Skin epidermis (tissue), 12 donors: ENCODE results near the gene PEX16.

Source experiments
- H3K27ac ChIP-seq, 21 experiments: fragments of 200-600 bp; sonication (generic) in 11 of 21; one replicate each; pipeline ENCODE4 v1.5.0; 2020; ENCODE audit warnings: mild to moderate bottlenecking in 3 of 21, inconsistent platforms in 2 of 21, moderate library complexity in 2 of 21
- H3K4me3 ChIP-seq, 7 experiments: fragments of 200-600 bp; sonication (generic) in 2 of 7; one replicate each; pipeline ENCODE4 v1.5.0; 2020; ENCODE audit warnings: inconsistent platforms in 2 of 7, mild to moderate bottlenecking in 2 of 7, moderate library complexity in 1 of 7

The PEX16 gene

GRCh38 chr11:45933131-45933831, 15.6 kb upstream of the PEX16 start:
- H3K27ac ChIP-seq: peak overlapping the region in 11 of 21 experiments; percentile 5 to 94 (median 64)
- H3K4me3 ChIP-seq: peak overlapping the region in 3 of 7 experiments; percentile 9 to 31 (median 14)

GRCh38 chr11:45932217-45932616, 14.5 kb upstream of the PEX16 start:
- peak overlapping the region in 2 of 7 experiments; percentile 9 to 31 for H3K4me3 ChIP-seq
- H3K27ac ChIP-seq: peak overlapping the region in 16 of 21 experiments; percentile 39 to 94 (median 72)

DNA sequence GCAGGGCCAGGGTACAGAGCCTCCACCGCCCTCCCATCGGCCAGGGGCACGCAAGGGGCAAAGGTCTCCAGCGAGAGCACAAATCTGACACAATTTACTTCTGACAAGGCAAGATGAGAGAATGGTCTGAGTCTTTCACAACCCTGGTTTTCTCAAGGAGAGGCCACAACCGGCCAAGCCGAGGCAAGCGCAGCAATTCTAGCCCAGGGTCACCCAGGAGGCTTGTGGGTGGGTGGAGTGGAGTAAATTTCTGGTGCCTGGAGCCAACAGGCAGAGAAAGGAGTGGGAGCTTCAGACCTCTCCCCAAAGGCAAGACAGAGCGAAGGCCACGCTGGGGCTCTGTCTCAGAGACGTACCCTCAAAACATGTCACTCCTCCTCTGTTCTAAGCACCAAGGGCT, 14.1 kb upstream of the PEX16 start:
- peak overlapping the region in 2 of 7 experiments; percentile 9 to 31 for H3K4me3 ChIP-seq
- peak overlapping the region in 17 of 21 experiments; percentile 39 to 94 (median 68) for H3K27ac ChIP-seq

DNA sequence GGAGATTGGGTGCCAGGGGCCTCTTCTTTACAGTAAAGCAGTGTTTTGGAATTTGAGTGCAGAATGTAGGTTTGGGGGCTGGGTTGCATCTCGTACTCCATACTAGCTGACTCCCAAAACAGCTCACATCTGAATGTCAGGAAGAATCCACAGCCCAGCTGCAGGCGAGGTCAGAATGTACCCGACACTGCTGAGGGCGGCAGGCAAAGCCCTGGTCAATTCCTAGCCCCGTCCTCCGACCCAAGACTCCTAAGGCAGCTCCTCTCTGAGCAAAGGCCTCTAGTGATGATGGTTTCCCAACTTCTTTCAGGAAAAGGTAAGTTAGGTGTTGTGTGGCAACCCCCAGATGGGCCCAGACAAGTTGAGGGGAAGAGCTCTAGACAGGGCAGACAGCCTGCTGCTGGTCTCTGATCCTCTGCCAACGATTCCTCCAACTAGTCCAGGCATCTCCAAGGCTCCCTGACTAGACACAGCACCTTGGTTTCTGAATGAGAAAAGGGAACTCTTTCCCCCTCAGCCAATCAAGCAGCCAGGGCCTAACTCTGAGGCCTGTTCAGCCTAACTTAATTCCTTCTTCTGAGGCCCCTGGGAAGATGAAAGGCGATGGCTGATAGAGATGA, 13.4 kb upstream of the PEX16 start:
- H3K27ac ChIP-seq: peak overlapping the region in 19 of 21 experiments; percentile 22 to 94 (median 68)
- peak overlapping the region in 1 of 7 experiments; percentile 9 for H3K4me3 ChIP-seq

DNA sequence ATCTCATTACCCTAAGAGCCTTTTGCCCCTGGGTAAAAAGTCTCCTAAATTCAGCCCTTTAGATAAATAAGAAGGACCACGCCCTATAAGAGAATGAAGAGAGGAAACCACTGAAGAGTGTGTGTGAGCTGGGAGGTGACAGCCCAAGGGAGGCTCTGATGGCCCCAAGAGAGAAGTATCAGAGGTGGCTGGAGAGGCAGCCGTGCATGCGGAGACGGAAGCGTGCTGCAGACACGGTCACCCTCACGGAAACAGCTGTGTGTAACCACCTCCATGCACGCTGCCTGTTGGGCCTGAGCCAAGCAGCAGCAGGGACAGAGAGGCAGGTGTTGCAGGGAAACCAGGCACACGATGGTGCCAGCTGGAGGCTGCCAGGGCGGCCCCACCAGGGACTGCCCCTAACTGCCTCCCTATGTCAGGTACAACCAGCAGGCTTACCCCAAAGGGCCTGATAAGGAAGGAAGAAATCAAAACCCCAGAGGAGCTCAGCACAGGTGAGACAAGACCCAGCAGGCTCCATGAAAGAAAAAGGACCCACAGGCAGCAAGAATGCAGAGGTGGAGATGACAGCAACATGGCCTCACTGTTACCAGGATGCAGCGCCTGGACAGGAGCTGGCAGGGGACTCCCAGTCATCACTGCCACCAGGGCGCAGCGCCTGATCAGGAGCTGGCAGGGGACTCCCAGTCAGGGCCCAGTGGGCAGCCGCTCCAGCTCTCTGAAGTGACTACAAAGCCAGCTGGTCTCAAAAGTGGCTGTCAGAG, 12.5 kb upstream of the PEX16 start:
- Histone ChIP-seq H3K4me3 (peak overlapping the region in 1 of 7 experiments; percentile 9), H3K27ac (peak overlapping the region in 20 of 21 experiments; percentile 23 to 94 (median 64))

GRCh38 chr11:45929486-45930030, 11.9 kb upstream of the PEX16 start:
- Histone ChIP-seq H3K27ac (peak overlapping the region in 19 of 21 experiments; percentile 4 to 94 (median 60)), H3K4me3 (peak overlapping the region in 1 of 7 experiments; percentile 5)

DNA sequence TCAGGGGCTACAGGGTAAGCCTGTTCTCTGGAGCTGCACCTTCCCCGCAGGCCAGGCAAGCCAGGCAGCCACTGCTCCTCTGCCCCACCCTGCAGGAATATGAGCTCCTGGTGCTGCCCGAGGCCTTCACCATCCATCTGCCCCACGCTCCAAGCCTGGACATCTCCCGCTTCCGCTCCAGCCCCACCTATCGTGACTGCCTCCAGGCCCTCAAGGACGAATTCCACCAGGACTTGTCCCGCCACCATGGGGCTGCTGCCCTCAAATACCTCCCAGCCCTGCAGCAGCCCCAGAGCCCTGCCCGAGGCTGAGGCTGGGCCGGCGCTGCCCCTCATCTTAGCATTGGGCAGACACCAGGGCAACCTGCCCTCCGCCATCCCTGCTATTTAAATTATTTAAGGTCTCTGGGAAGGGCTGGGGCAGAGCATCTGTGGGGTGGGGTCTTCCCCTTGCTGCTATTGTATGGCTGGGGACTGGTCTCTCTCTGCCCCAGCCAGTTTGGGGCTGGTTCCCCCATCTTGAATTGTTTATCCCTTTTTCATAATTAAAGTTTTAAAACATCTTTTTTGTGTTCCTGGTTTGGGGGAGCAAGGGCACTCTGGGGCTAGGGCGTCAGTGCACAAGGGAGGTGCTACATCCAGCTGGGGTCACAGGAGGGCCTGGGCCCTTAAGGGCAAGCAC, 11.0 kb upstream of the PEX16 start:
- H3K27ac ChIP-seq: peak overlapping the region in 11 of 21 experiments; percentile 1 to 94 (median 46)

DNA sequence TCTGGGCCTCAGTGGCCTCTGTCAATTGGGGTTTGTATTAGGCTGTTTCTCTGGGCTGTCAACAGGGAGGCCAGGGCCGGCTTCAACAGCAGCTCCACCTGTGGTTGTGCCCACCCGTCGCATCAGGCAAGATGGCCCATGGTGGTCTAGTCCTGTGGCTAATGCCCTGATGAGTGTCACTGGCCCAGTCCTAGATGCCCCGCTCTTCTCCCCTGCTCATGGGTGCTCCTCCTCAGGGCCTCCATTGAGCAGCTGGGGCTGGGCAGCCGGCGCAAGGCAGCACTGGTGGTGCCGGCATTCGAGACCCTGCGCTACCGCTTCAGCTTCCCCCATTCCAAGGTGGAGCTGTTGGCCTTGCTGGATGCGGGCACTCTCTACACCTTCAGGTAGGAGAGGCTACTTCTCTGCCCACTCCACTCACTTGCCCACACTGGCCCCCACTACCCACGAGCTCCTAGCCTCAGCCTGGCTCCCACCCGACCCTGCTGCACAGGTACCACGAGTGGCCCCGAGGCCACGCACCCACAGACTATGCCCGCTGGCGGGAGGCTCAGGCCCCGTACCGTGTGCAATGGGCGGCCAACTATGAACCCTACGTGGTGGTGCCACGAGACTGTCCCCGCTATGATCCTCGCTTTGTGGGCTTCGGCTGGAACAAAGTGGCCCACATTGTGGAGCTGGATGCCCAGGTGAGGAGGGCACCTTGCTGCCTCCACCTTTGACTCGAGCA, 10.2 kb upstream of the PEX16 start:
- Histone ChIP-seq H3K27ac (peak overlapping the region in 7 of 21 experiments; percentile 1 to 94 (median 46)), H3K4me3 (no peak overlapping the region)

More for the DNA sequence above, 11.0 kb upstream of the PEX16 start:
- no peak overlapping the region for H3K4me3 ChIP-seq

DNA sequence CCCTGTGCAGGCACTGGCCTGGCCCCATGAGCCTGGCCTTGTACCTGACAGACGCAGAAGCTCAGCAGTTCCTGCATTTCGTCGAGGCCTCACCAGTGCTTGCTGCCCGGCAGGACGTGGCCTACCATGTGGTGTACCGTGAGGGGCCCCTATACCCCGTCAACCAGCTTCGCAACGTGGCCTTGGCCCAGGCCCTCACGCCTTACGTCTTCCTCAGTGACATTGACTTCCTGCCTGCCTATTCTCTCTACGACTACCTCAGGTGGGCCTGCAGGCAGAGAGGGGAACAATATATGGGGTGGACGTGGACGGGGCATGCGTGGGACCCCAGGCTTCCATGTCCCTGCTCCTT, 9.6 kb upstream of the PEX16 start:
- peak overlapping the region in 1 of 21 experiments; percentile 16 for H3K27ac ChIP-seq

DNA sequence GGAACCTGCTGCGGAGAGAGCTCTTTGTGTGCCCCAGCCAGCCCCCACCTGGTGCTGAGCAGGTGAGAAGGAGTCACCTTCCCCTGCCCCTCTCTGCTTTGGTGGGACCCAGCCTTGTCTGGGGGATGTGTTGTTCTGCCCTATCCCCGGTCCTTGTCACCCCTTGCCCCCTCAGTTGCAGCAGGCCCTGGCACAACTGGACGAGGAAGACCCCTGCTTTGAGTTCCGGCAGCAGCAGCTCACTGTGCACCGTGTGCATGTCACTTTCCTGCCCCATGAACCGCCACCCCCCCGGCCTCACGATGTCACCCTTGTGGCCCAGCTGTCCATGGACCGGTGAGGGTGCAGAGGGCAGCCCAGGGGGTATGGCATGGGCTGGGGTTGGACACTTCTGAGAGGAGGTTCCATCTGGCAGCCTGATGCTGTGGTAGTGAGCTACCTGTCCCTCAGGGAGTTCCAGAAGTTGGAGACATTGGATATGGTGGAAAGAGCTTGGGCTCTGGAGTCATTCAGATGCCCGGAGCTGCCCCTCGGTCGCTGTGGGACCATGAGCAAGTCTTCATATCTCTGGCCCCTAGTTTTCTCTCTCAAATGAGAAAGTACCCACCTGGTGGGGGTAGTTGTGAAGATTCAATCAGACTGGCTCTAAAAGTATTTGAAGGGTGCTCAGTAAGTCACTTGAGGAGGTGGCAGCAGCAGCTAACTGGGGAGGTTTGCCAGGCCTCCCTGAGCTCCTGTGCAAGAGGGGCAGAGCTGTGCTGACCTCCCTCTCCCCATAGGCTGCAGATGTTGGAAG, 9.1 kb upstream of the PEX16 start:
- Histone ChIP-seq H3K4me3 (no peak overlapping the region), H3K27ac (peak overlapping the region in 1 of 21 experiments; percentile 16)

More for the DNA sequence above, 9.6 kb upstream of the PEX16 start:
- no peak overlapping the region for H3K4me3 ChIP-seq

GRCh38 chr11:45926001-45926401, 8.3 kb upstream of the PEX16 start:
- no peak overlapping the region for H3K4me3 ChIP-seq

GRCh38 chr11:45925550-45925949, 7.9 kb upstream of the PEX16 start:
- Histone ChIP-seq H3K4me3 (no peak overlapping the region), H3K27ac (no peak overlapping the region)

More at GRCh38 chr11:45926001-45926401, 8.3 kb upstream of the PEX16 start:
- H3K27ac ChIP-seq: no peak overlapping the region

- H3K4me3 ChIP-seq: no peak overlapping the region
Observed at GRCh38 chr11:45924927-45925326, 7.2 kb upstream of the PEX16 start.

GRCh38 chr11:45924036-45924915, 6.6 kb upstream of the PEX16 start:
- H3K27ac ChIP-seq: no peak overlapping the region

More at GRCh38 chr11:45924927-45925326, 7.2 kb upstream of the PEX16 start:
- no peak overlapping the region for H3K27ac ChIP-seq

GRCh38 chr11:45922425-45923082, 4.9 kb upstream of the PEX16 start, which contains the start of gene LARGE2:
Gene LARGE2, plus strand, starts transcription at chr11:45922656. Its CDS starts 227 bp downstream, at chr11:45922883.
- Histone ChIP-seq H3K27ac (peak within 1 kb of the TSS in 18 of 21 experiments; percentile 3 to 86 (median 61)), H3K4me3 (peak within 1 kb of the TSS; percentile 33 to 60 (median 43))

More at GRCh38 chr11:45924036-45924915, 6.6 kb upstream of the PEX16 start:
- H3K4me3 ChIP-seq: peak overlapping the region in 1 of 7 experiments; percentile 59
